HG03442 (cell line): ENCODE data around the gene SDK1.

Source experiments
- ATAC-seq: cut with Tn5 transposase; IDR thresholded peaks from one replicate; pipeline ENCODE4 v1.9.1; 2021; ENCODE audit warnings: mild to moderate bottlenecking, moderate library complexity; ENCODE audit not compliant: unreplicated experiment

Gene SDK1

GRCh38 chr7:4269086-4269485, 968.0 kb downstream of the SDK1 start:
- no peak for ATAC-seq

- no peak for ATAC-seq
Observed at GRCh38 chr7:4269746-4270145, 968.7 kb downstream of the SDK1 start.

DNA sequence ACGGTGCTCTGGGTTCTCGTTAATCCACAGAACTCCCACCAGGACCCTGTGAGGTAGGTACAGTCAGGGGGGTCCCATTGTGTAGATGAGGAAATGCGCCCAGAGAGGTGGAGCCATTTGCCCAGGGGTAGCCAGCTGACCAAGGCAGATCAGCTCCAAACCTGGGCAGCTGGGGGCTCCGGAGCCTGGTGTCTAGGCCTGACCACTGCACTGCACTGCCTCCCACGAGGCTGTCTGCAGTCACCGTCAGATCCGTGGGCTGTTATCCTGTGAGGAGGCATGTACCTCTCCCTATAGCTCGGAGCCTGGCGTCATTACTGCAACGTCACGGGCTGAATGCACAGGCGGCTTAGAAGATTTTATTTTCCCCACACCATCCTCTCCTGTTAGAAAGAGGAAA, 969.2 kb downstream of the SDK1 start:
- ATAC-seq = no peak

DNA sequence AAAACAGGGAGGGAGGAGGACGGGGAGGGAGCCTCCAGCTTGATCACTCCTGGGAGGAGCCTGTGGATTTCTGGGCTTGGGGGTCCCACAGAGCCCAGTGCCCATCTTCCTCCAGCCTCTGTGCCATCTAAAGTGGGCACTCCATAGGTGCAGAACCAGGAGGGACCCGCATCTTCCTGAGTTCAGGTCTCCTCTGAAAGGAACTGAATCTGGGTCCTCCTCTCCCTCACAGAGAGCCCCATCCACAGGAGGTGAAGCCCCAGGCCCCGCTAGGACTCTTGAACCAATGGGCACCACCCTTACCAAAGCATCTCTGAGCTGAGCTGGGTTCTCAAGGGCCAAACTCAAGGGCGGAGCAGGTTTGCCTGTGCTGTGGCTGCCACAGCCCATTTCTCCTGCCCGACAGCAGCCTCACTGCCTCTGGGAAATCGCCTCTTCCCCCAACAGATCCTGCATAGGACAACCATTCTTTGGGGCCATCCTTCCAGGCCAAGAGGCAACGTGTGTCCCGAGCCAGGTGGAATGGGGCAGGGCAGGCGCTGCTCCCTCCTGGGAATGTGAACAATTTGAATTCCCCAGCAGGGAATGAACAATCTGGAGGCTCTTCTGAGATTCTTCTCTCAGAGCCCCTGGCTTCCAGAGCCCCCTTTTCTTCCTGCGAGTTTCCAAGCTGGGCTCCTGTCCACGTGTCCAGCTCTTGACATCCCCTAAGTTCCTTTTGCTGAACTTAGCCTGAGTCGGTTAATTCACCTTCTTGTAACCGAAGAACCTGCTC, 970.1 kb downstream of the SDK1 start:
- ATAC-seq = no peak

DNA sequence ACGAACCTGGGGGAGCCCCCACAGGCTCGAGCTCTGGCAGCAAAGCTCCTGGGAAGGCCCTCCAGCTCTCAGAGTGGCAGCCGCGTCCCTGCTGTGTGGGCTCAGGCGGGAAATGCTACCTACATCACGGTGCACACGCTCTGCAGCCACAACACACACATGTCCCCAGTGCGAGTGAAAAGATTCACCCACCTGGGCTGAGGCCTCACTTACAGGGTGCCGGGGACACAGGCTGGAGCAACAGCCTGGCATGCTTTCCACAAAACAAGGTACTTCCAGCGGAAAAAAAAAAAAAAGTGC, 970.6 kb downstream of the SDK1 start:
- ATAC-seq = no peak

GRCh38 chr7:4272141-4272540, 971.1 kb downstream of the SDK1 start:
- ATAC-seq = no peak

- ATAC-seq = no peak
Observed at GRCh38 chr7:4273566-4274230, 972.6 kb downstream of the SDK1 start.

GRCh38 chr7:4274286-4274685, 973.2 kb downstream of the SDK1 start:
- ATAC-seq = no peak

DNA sequence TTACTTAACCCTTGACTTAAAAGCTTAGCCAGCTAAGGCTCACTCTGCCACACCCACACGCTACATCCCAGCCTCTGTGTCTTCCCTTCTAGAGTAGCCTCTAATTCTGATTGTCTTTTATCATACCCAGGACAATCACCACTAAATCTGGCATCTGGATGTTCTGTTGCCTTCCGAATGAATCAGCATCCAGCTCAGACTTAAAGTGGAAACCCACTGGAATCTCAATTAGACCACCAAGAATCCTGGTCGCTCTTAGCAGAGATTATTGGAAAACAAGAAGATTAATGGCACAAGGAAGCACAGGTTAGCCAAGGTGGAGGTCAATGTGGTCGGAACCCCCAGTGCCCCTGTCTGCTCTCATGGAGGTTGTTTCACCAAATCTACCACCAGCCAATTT, 976.9 kb downstream of the SDK1 start:
- no peak for ATAC-seq

GRCh38 chr7:4279216-4279615, 978.2 kb downstream of the SDK1 start:
- no peak for ATAC-seq

DNA sequence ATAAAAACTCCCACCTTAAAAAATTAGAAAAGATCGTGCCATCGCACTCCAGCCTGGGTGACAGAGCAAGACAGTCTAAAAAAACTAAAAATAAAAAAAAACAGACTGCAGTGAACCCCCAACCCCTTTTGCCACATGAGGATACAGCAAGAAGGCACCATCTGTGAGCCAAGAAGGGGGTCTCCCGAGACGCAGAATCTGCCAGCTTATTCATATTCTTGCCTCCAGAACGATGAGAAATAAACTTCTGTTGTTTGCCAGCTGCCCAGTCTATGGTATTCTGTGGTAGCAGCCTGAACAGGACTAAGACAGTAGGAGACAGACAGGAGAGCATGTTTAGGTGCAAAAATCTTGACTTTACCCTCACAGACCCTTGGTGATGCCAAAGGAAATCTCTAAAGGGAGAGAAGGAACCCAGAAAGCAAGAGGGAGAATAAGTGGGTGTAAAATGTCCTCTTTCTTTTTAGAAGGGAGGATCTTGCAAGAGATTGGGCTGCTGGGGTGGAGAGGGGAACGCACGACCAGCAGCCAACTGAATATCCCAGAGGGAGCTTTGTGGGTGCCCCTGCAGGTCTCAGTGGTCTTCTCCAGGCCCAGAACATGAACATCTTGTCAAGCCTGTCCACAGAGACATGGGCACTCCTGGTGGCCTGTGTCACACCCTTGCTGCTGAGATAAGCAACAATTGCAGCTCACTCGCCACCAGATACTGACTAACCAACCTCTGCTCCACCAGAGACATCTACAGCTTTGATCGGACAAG, 980.4 kb downstream of the SDK1 start:
- no peak for ATAC-seq

DNA sequence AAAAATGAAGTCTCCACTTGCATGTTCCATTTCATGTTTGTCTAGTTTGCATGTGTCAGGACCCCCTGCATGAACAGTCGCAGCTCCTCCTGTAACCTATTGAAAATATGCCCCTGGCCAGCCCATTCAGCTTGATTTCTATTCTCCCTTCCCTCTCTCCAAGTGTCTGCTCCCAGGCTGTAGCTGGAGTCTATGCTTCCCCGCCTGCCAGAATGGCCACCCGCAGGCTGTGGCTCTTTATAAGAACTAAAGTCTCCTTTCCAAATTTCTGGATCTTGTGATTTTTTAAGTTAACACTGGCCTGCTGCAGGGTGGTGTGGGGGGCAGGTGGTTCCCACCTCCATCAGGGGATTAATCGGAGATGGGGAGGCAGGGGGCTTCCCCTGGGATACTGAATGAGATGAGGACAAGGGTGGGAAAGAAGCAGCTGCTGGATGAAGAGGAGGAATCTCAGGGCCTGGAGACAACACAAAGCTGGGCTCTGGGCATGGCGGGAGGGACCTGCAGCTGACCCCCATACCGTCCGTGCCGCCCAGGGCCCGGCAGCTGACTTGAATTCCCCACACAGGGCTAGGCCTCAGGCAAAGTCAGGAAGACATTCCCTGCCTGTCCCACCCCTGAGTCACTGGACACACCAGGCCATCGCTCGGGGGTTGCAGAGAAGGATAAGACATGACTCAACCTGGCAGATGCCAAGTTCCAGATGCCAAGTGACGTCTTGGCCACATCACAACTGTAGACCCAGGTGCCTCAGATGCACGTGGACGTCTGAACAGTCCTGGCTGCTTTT, 981.6 kb downstream of the SDK1 start:
- no peak for ATAC-seq

- no peak for ATAC-seq
Observed at GRCh38 chr7:4286351-4286750, 985.3 kb downstream of the SDK1 start.

DNA sequence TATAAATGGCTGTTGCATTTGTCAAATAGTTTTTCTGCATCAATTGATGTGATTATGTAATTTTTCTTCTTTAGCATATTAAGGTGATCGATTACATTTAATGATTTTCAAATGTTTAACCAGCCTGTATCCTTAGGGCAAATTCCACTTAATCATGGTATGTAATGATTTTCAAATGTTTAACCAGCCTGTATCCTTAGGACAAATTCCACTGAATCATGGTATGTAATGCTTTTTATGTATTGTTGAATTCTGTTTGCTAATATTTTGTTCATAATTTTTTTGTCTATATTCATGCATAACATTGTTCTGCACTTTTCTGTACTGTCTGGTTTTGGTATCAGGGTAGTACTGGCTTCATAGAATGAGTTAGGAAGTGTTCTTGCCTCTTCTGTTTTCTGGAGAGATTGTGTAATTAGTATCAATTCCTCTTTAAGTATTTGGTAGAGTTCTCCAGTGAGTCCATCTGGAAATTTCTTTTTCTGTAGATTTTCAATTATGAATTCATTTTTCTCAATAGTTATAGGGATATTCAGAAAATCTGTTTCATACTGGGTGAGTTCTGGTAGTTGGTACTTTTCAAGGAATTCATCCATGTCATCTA, 987.8 kb downstream of the SDK1 start:
- no peak for ATAC-seq

DNA sequence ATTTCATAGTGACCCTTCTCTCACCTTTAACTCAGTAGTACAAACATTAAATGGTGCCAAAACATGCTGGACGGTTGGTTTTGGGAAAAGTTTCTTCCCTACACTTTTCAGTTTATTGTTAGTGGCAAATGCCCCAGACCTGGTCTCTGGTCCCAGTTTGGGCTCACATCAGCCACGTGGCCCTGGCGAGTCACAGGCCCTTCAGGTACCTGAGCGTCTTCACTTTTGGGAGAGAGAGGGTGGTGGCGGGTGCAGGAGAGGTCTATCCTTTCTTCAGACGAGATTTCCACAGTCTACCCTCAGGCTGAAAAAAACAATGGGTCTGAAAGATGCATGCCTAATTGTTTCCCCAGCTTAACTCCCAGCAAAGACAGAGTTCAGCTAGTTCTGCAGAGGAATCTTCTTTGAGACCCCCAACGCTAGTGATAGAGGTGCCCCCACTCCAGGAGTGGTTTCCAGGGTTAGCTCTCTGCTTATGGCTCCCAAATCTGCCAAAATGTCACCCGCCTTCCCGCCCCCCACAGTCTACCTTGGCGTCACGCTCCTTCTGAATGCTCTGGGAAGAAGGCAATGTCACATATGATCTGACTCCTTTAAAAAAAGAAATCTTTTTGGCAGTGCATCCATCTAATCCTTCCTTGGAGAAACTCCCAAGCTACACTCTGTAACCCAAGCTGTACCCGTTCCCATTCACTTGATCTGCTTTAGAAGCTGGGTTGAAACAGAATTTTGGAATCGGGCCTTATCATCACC, 996.3 kb downstream of the SDK1 start:
- ATAC-seq = no peak

GRCh38 chr7:4297918-4298219, 996.8 kb downstream of the SDK1 start:
- ATAC-seq = no peak

DNA sequence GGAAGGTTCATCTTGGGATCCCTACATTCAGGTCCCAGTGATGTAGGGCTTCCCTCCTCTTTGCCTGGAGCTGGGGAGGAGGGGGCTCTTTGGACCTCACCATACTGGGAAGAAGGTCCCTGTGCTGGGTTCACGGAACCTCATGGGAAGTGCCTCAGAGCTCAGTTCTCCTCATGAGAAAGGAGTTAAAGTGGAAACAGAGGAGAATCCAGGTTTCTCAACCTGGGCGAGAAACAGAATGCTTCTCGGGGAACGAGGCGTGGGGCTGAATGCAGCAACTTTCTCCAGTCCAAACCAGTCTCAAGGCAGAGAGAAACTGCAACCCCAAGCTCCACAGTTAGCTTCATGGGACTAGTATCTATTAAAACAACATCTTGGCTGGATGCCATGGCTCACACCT, 998.4 kb downstream of the SDK1 start:
- no peak for ATAC-seq

DNA sequence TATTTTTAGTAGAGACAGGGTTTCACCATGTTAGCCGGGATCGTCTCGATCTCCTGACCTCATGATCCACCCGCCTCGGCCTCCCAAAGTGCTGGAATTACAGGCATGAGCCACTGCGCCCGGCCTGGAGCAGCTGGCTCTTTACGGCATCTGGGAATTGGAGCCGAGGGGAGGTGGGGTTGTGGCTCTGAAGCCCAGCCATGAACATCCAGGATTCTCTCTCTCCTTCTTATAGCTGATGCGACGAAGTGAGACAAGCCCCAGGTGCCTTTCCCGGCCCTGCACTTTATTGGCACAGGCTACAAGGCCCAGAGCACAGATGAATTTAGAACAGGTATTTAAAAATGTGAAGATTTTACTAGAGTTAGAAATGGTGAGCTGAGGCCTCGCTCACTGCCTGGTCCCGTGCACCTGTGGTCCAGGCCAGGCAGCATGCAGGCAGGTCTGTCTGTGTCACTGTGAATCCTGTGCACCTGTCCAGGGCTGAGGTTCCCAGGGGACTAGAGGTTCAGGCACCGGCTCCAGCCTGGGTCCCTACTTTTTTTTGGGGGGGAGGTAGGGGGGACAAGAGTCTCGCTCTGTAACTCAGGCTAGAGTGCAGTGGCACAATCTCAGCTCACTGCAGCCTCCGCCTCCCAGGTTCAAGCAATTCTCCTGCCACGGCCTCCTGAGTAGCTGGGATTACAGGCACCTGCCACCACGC, 1001.3 kb downstream of the SDK1 start:
- ATAC-seq = no peak

- ATAC-seq = no peak
Observed at GRCh38 chr7:4307316-4308204, 1006.5 kb downstream of the SDK1 start.
